GM23338 (cell line): ENCODE data around the gene REEP5.

Experiments
- CREB1 ChIP-seq: fragments of 250-450 bp; sonication (Bioruptor Pico); IDR thresholded peaks from 2 replicates; pipeline ENCODE4 v1.5.0; 2020; ENCODE audit warnings: low read depth, mild to moderate bottlenecking, moderate library complexity
- CTCF ChIP-seq, 2 experiments: fragments of 200-600 bp in 1 of 2; sonication (generic) in 1 of 2; conservative IDR thresholded peaks; 2 replicates each; pipeline versions ENCODE4 v1.5.1 to v1.6.1; 2016 to 2017; ENCODE audit warnings: antibody characterized with exemption in 2 of 2, low read depth in 2 of 2, mild to moderate bottlenecking in 2 of 2, moderate library complexity in 1 of 2
- EZH2 ChIP-seq: fragments of 200-600 bp; sonication (generic); IDR thresholded peaks from one replicate; pipeline ENCODE4 v1.8.0; 2017; ENCODE audit warnings: antibody characterized with exemption, mild to moderate bottlenecking, low read depth; ENCODE audit not compliant: unreplicated experiment
- EZH2phosphoT487 ChIP-seq: fragments of 200-600 bp; sonication (generic); IDR thresholded peaks from one replicate; pipeline ENCODE4 v1.8.1; 2018; ENCODE audit warnings: antibody characterized with exemption; ENCODE audit not compliant: unreplicated experiment
- JUNB ChIP-seq: IDR thresholded peaks from one replicate; pipeline ENCODE4 v1.6.1; 2016; ENCODE audit warnings: antibody characterized with exemption; ENCODE audit not compliant: unreplicated experiment
- NANOG ChIP-seq: IDR thresholded peaks from 2 replicates; pipeline ENCODE4 v1.6.1; 2016; ENCODE audit warnings: antibody characterized with exemption, borderline replicate concordance
- POLR2AphosphoS5 ChIP-seq: IDR thresholded peaks from 2 replicates; pipeline ENCODE4 v1.6.1; 2016; ENCODE audit warnings: antibody characterized with exemption, low read depth
- REST ChIP-seq: IDR thresholded peaks from one replicate; pipeline ENCODE4 v1.6.1; 2018; ENCODE audit warnings: antibody characterized with exemption; ENCODE audit not compliant: unreplicated experiment
- STAT1 ChIP-seq: IDR thresholded peaks from one replicate; pipeline ENCODE4 v1.6.1; 2016; ENCODE audit warnings: antibody characterized with exemption; ENCODE audit not compliant: unreplicated experiment
- ZNF114 ChIP-seq: fragments of 250-450 bp; sonication (Bioruptor Pico); IDR thresholded peaks from 2 replicates; pipeline ENCODE4 v1.5.0; 2020; ENCODE audit warnings: mild to moderate bottlenecking, moderate library complexity
- ZNF331 ChIP-seq: fragments of 250-450 bp; sonication (Bioruptor Pico); IDR thresholded peaks from 2 replicates; pipeline ENCODE4 v1.5.0; 2020; ENCODE audit warnings: low read depth, mild to moderate bottlenecking, moderate library complexity
- ZNF462 ChIP-seq: fragments of 250-450 bp; sonication (Bioruptor Pico); IDR thresholded peaks from 2 replicates; pipeline ENCODE4 v1.5.0; 2020; ENCODE audit warnings: mild to moderate bottlenecking, moderate library complexity

- no peak for TF ChIP-seq EZH2phosphoT487
- no peak for TF ChIP-seq EZH2
- TF ChIP-seq POLR2AphosphoS5 = no peak
- TF ChIP-seq CTCF (conservative IDR thresholded peaks at IDR 0.05; ENCODE audit: low read depth in 2 of 2) = 0 out of 4 replicates have a peak, but pooled peaks of 1 of the 2 experiments have one; percentile 11
- TF ChIP-seq ZNF462 (CRISPR knock-in tag) = no peak
- no peak for TF ChIP-seq ZNF331
- no peak for TF ChIP-seq JUNB
- no peak for TF ChIP-seq STAT1
- no peak for TF ChIP-seq REST
- TF ChIP-seq CREB1 (CRISPR knock-in tag) = no peak
- no peak for TF ChIP-seq ZNF114 (CRISPR knock-in tag)
- TF ChIP-seq NANOG = no peak
Measured at GRCh38 chr5:112854651-112855050, 67.4 kb downstream of the REEP5 start.
